Measurements from ENCODE around the gene RAB3C. TPM values are rescaled to one million over a fixed set of nuclear protein-coding genes. Genes with fewer than 3 reads are reported as not detected.

The RAB3C gene
- total RNA-seq, 1 experiment from 2014 or later = not detected

GRCh38 chr5:58674711-58675110 is 91.8 kb downstream of the RAB3C start:
- ChIA-PET CTCF (no interaction called here), POLR2A (no interaction called here)
- BruUV-seq (replicated peaks) = no TSS peak
- Mint-ChIP-seq H3K27ac (ENCODE audit: low read depth, unreplicated experiment) (no peak overlapping the region), H3K4me3 (ENCODE audit: unreplicated experiment) (no peak overlapping the region), H3K36me3 (ENCODE audit: insufficient read depth, unreplicated experiment) (no peaks in the 10 kb centered on the region), H3K9me3 (ENCODE audit: unreplicated experiment) (no peaks in the 10 kb centered on the region), H3K4me1 (ENCODE audit: insufficient read depth, unreplicated experiment) (no peaks in the 10 kb centered on the region), H3K27me3 (ENCODE audit: insufficient read depth, unreplicated experiment) (peaks cover 100% of the 10 kb centered on the region)
- DNase-seq (ENCODE audit: unreplicated experiment) = no peak
- TF ChIP-seq, protein P1, sequence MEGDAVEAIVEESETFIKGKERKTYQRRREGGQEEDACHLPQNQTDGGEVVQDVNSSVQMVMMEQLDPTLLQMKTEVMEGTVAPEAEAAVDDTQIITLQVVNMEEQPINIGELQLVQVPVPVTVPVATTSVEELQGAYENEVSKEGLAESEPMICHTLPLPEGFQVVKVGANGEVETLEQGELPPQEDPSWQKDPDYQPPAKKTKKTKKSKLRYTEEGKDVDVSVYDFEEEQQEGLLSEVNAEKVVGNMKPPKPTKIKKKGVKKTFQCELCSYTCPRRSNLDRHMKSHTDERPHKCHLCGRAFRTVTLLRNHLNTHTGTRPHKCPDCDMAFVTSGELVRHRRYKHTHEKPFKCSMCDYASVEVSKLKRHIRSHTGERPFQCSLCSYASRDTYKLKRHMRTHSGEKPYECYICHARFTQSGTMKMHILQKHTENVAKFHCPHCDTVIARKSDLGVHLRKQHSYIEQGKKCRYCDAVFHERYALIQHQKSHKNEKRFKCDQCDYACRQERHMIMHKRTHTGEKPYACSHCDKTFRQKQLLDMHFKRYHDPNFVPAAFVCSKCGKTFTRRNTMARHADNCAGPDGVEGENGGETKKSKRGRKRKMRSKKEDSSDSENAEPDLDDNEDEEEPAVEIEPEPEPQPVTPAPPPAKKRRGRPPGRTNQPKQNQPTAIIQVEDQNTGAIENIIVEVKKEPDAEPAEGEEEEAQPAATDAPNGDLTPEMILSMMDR (IDR thresholded peaks at IDR 0.05; ENCODE audit: unreplicated experiment) = no peak
- intact Hi-C loops (cut with micrococcal nuclease) = no loop called here

GRCh38 chr5:58675341-58675740 is 92.5 kb downstream of the RAB3C start:
- Mint-ChIP-seq H3K27me3 (ENCODE audit: insufficient read depth, unreplicated experiment) (peaks cover 100% of the 10 kb centered on the region), H3K4me3 (ENCODE audit: unreplicated experiment) (no peak overlapping the region), H3K27ac (ENCODE audit: low read depth, unreplicated experiment) (no peak overlapping the region), H3K36me3 (ENCODE audit: insufficient read depth, unreplicated experiment) (no peaks in the 10 kb centered on the region), H3K9me3 (ENCODE audit: unreplicated experiment) (no peaks in the 10 kb centered on the region), H3K4me1 (ENCODE audit: insufficient read depth, unreplicated experiment) (no peaks in the 10 kb centered on the region)
- no peak for DNase-seq (ENCODE audit: unreplicated experiment)
- TF ChIP-seq, protein P1 (IDR thresholded peaks at IDR 0.05; ENCODE audit: unreplicated experiment) = no peak
- CTCF ChIA-PET = no interaction called here
- POLR2A ChIA-PET = no interaction called here
- BruUV-seq (replicated peaks) = no TSS peak
- intact Hi-C loops (cut with micrococcal nuclease) = no loop called here

DNA sequence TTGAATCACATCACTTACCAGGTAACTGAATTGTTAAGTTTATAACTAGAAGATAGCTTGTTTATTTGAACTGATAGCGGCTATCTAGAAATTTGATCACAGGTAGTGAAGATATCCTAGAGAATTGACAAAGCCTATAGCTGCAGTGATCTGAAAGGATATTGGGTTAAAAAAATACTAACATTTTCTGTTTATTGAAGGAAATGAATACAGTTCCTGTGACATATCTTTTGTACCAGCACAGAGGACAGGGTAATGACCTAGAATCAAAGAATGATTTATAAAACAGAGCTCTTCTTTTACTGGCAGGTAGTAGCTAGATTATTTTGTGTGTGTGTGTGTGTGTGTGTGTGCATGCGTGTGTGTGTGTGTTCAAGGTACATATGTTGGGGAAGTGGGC is 94.8 kb downstream of the RAB3C start:
- no TSS peak for BruUV-seq (replicated peaks)

GRCh38 chr5:58680503-58680902 is 97.6 kb downstream of the RAB3C start:
- TF ChIP-seq, protein P1 (IDR thresholded peaks at IDR 0.05; ENCODE audit: unreplicated experiment) = no peak
- Mint-ChIP-seq H3K9me3 (ENCODE audit: unreplicated experiment) (no peaks in the 10 kb centered on the region), H3K4me3 (ENCODE audit: unreplicated experiment) (no peak overlapping the region), H3K36me3 (ENCODE audit: insufficient read depth, unreplicated experiment) (no peaks in the 10 kb centered on the region), H3K4me1 (ENCODE audit: insufficient read depth, unreplicated experiment) (no peaks in the 10 kb centered on the region), H3K27me3 (ENCODE audit: insufficient read depth, unreplicated experiment) (peaks cover 79% of the 10 kb centered on the region), H3K27ac (ENCODE audit: low read depth, unreplicated experiment) (no peak overlapping the region)
- intact Hi-C loops (cut with micrococcal nuclease) = no loop called here
- POLR2A ChIA-PET = no interaction called here
- DNase-seq (ENCODE audit: unreplicated experiment) = no peak
- BruUV-seq (replicated peaks) = no TSS peak
- CTCF ChIA-PET = no interaction called here

More for the DNA sequence above, 94.8 kb downstream of the RAB3C start:
- Mint-ChIP-seq H3K27me3 (ENCODE audit: insufficient read depth, unreplicated experiment) (peaks cover 98% of the 10 kb centered on the region), H3K4me3 (ENCODE audit: unreplicated experiment) (no peak overlapping the region), H3K4me1 (ENCODE audit: insufficient read depth, unreplicated experiment) (no peaks in the 10 kb centered on the region), H3K9me3 (ENCODE audit: unreplicated experiment) (no peaks in the 10 kb centered on the region), H3K27ac (ENCODE audit: low read depth, unreplicated experiment) (no peak overlapping the region), H3K36me3 (ENCODE audit: insufficient read depth, unreplicated experiment) (no peaks in the 10 kb centered on the region)
- intact Hi-C loops (cut with micrococcal nuclease) = no loop called here
- CTCF ChIA-PET = interaction anchor here (0.7 kb wide), 1 partner anchor 125 kb away, joined by 4 read pairs; no protein-coding TSS in a partner anchor
- POLR2A ChIA-PET = interaction anchor here (1.5 kb wide), 1 partner anchor 15 kb away, joined by 6 read pairs; no protein-coding TSS in a partner anchor
- TF ChIP-seq, protein P1 (IDR thresholded peaks at IDR 0.05; ENCODE audit: unreplicated experiment) = no peak
- DNase-seq (ENCODE audit: unreplicated experiment) = no peak
